Purkinje cell (primary cell): ENCODE results near the gene WDR81. TPM values are rescaled to one million over a fixed set of nuclear protein-coding genes. Genes with fewer than 3 reads are reported as not detected.

Experiments used
- polyA plus RNA-seq: library from polyadenylated mRNA; unstranded; fragments of >200 nt; fragmentation: Nextera tagmentation; gene quantifications from 2 replicates; pipeline ENCODE4 v1.2.1, GENCODE V29; 2014

Gene WDR81
- polyA plus RNA-seq = not detected in 2 replicates

DNA sequence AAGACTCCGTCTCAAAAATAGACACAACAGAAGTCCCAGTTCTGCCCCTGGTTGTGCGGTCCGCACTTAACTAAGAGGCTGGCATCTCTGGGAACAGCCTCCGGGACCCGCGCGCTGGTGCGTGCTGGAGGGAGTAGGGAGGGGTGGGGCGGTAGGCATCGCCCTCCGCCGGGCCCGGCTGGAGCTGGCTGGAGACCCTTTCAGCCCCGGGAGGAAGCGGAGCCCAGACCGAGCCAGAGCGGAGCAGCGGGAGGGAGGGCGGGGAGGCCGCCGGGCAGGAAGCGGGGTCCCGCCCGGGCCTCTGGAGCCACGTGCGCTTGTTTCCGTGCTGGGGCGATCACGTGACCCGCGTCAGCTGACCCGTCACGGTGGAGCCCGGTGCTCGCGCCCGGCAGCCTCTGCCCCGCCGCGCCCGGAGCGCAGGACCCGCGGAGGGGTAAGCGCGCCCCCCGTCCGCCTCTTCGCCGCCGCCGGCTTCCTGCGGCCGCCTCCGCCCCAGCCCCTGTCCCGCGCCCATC is at the start of gene WDR81:
Gene WDR81, plus strand, starts transcription at position 354 of the 518 bp plus-strand sequence. CDS start 256 bp downstream, outside the sequence.

DNA sequence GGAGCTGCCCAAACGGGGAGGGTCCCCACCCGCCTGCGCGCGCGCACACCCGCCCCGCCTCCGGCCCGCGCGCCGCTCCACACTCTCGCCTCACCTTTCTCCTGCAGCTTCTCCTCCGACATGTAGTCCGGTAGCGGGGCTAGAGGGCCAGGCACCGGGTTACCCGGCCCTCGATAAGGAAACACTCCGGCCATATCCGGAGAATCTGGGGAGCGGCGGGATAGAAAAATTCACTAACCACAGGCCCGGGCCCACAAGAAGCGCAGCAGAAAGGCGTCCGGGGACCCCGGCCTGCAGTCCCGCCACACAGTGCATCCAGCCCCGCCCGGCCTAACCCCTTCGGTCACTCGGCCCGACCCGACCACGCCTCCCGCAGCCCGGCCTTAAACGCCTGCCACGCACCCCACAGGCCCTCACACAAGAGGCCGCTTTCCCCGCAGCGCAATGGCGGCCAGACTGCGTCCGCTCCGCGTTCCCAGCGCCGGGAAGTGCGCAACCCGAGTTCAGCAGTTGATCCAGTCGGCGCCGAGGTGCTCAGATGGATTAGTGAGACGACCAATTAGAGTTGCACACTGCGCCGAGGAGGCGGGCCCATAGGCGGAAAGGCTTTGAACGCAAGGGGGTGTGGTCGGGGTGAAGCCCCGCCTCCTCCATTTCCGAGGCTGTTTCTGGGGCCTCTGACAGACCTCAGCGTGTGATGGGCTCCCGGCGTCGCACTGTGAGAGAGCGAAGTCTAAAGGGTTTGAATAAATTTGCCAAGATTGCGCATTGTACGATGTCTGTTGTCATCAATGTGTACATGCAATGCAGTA is 39.9 kb upstream of the WDR81 start, which contains the start of gene PRPF8:
Gene PRPF8, minus strand, starts transcription at position 490 of the 812 bp plus-strand sequence. Its CDS starts 296 bp downstream, at position 194.

DNA sequence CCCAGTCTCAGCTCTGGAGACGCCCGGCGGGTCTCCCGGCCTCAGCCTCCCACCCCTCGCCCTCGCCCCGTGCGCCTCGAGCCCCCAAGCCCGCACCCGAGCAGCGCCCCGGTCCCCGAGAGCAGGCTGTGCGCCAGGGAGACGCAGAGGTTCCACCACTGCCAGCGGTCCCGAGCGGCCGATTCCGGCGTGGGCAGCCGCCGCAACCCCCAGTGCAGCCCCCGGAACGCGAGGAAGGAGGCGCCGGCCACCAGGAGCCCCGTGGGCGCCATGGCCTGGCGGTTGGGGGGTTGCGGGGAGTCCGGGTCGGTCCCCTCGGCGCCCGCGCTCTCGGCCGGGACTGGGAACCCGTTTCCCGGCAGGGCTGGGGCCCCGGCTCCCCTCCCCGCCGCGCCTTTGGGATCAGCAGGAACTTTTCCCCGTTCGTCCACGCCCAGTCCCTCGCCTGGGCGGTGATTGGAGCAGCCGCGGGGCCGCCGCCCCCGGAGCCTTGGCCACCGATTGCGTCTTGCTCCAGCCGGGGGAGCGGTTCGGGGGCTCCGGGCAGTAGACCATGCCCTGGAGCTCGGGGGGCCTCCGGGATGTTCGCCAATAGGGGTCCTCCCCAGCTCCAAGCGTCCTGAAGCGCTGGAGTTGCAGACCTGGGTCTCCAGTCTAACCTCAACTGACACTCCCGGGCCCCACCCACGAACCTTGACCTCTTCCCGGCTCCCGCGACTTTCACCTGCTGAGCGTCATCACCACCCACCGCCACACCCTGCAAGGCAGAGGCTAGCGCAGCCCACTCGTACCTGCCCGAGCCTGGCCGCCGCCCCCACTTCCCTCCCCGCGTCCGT is 14.3 kb upstream of the WDR81 start, which contains the start of gene TLCD2:
Gene TLCD2, minus strand, starts transcription at position 407 of the 836 bp plus-strand sequence. Its CDS starts 135 bp downstream, at position 272.

DNA sequence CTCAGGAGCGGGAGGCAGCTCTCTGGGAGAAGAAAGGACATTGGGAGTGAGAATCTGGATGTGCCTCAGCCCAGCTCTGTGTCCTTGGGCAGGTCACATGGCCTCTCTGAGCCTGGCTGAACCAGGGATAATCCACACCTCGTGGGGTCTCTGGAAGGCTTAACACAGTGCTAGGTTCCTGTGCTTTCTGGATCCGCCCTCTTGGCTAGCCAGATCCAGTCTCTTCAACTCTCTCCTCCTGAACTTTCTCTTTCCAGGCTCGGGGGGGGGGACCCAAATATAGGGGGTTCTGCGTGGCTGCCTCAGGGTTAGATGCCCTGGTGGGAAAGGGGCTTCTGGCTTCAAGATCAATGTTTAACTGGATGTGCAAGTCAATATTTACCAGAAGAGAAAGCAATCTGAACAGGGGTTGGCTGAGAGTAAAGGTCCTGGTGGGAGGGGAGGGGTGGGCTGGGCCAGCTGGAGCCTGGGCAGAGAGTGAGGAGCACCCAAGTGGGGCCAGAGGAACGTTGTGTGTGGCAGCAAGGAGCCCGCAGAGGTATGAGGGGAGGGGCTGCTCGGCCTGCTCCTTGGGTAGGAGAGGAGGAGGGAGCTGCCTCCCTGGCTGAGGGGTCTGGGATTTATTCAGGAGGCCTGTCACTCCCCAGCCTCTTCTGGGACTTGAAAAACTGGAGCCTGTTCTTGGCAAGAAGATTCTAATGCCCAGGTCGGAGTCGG is 18.0 kb downstream of the WDR81 start, which contains the start of gene SERPINF2:
Gene SERPINF2, plus strand, starts transcription at position 501 of the 717 bp plus-strand sequence. CDS start 2,125 bp downstream, outside the sequence.

Other genes with a start within 250 kb of the WDR81 start
- 0.26 TPM in 1 of 2 replicates, not detected in the other for gene MYO1C, start 232.0 kb upstream of the WDR81 start, polyA plus RNA-seq
- gene INPP5K, start 208.1 kb upstream of the WDR81 start, polyA plus RNA-seq = 5.1 and 7.9 TPM in 2 replicates
- 32.5 and 35.9 TPM in 2 replicates for gene PITPNA, start 161.9 kb upstream of the WDR81 start, polyA plus RNA-seq
- gene SLC43A2, start 95.9 kb upstream of the WDR81 start, polyA plus RNA-seq = 1.2 and 1.3 TPM in 2 replicates
- 0.31 and 0.45 TPM in 2 replicates for gene SCARF1, start 79.0 kb upstream of the WDR81 start, polyA plus RNA-seq
- gene RILP, start 74.8 kb upstream of the WDR81 start, polyA plus RNA-seq = 11.1 and 20.5 TPM in 2 replicates
- gene PRPF8, start 39.8 kb upstream of the WDR81 start, polyA plus RNA-seq = 135 and 164 TPM in 2 replicates
- gene TLCD2, start 14.3 kb upstream of the WDR81 start, polyA plus RNA-seq = 0.06 and 0.22 TPM in 2 replicates
- not detected in 2 replicates for gene SERPINF2, start 18.2 kb downstream of the WDR81 start, polyA plus RNA-seq
- 5.6 and 32.9 TPM in 2 replicates for gene SERPINF1, start 37.4 kb downstream of the WDR81 start, polyA plus RNA-seq
- gene SMYD4, start 105.2 kb downstream of the WDR81 start, polyA plus RNA-seq = 2.8 and 3.3 TPM in 2 replicates
- gene RPA1, start 105.3 kb downstream of the WDR81 start, polyA plus RNA-seq = 29.7 and 35.8 TPM in 2 replicates